ENCODE data around the gene PLPP3.

The PLPP3 gene

DNA sequence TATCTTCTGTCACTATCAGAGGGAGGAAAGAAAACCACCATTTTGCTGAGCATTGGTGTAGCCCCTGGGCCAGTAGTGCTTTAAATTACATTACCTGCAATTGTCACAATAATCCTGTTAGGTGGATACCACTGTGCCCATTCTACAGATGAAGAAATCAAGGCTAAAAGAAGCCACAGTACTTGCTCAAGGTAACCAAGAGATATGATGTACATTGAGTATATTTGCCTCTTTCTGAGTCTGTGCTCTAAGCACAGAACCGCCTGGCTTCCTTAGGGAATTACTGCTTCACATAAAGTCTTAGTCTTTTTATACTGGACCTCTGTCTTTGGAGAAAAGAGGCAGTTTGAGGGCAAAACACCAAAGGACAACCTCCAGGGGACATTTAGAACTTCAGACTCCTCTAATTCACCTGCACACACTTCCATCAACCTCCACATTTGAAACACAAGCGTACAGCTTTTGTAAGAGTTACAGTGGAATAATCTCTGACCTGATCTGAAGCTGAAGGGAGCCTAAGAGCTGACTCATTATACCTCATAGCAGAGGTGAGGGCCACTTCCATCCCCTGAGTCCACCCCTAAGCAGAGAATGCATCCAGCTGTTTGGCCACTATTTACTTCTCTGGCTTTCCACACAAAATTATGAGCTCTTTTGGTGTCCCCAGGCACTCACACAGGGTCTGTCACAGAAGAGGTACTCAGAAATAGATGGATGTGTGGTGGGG lies 61.8 kb downstream of the PLPP3 start:
- DNase-seq: no peak

- DNase-seq: no peak
Observed at GRCh38 chr1:56516539-56517252, 62.7 kb downstream of the PLPP3 start.

DNA sequence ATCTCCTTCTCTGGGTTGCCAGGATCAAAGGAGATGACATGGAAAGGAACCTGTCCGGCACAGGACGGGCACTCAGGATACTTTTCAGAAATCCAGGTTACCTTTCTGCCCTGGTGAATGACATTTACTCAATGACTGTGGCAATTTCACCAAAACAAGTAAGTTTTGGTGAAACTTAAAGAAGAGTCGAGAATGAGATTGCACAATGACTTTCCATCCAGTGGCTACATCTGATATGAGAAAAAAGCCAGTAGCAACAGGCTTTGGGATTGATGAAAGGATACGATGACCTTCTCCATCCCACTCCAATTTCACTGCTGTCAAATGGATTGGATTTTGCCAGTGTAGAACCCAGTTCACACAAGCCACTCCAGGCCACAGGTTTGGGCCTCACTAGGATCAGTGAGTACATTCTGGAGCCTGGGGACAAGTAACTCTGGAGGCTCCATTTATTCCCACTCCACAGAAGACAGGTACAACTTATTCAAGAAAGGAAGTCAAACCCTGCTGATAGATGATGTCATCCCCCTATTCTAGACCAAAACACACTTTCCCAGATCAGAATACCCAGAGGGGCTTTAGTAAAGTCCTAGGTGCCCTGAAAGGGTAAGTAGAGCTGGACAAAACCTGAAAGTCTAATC lies 63.3 kb downstream of the PLPP3 start:
- no peak for DNase-seq

DNA sequence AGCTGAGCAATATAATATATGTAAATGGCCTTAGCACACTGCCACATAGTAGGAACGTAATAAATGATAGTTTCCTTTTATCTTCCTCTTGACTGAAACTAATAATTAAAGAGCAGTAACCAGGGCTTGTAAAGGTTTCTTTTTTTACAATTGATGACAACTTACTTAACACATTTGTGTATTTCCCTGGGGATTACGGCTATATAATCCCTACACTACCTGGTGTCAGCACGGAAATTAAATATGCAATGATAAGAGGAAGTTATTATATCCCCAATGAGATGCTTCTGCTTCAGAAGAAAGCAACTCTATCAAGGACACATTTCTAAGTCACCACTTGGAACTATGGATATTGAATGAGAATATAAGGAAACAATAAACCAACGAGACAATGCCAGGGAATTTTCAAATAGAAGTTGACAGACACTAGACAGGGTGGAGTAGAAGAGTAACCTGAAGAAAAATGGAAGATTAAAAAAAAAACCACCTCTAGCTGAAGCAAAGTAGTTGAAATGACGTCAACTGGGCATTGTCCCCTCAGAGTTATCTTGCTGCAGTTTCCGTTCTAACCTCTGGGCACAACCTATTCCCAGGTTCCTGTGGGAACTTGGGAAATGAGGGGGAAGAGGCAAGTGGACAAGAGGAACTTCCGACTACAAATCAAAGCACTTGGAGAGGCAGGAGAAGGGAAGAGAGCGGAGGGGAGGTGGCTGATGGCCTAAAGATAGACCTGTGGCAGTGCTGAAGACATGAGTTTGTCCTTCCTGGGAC lies 66.5 kb downstream of the PLPP3 start:
- no peak for DNase-seq

DNA sequence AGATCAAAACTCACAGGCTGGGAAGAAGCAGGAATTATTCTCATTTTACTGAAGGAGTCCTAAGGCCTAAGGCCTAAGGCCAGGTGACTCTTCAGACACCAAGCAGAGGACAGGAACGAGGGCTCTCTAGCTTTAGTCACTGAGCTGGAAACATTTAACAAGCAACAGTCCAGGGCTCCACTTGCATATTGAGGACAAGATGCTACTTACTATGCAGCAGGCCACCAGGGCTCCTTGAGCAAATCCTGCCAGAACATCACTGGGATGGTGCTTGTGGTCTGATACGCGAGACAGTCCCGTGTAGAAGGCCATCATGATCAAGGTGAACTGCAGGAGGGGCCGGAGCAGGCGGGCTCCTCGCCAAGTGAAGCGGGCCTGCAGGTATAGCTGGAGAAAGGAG lies 67.6 kb downstream of the PLPP3 start:
- no peak for DNase-seq

GRCh38 chr1:56511364-56511763 lies 68.0 kb downstream of the PLPP3 start:
- no peak for DNase-seq

DNA sequence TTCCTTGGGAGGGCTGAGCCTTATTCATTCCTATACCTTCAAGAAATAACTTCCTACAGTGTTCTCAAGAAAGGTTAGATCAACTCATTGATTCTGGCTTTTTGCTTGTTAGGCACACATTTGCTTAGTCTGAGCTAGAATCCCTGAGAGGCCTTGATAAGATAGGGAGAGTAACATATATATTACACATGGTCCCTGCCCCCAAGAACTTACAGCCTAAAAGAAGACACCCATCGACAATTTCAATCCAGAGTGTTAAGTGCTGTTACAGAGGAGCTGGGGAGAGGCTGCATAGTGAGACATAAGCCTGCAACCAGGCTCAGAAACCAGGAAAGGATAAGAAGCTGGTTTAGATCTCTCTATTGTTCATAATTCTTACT lies 68.7 kb downstream of the PLPP3 start:
- no peak for DNase-seq

- DNase-seq: no peak
Observed at GRCh38 chr1:56509713-56510641, 69.4 kb downstream of the PLPP3 start.

DNA sequence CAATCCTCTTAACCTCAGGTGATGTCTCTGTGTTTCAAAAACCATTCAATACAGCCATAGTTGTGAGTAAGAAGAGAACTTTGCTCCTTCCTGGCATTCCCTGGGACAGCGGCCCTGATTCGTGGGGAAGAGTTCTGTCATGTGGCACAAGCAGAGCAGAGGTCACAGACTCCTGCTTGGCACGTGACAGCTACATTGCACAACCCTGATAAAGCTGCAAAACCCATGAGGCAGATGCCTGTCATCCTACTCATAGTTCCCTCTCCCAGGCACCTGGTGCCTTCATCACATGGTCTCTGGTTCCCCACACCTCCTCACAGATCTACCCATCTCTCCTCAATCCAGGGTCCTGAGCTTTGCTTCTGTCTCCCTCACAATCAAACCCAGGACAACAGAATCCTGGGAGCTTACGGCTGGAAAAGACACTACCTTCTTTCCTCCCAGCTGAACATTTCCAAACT lies 70.8 kb downstream of the PLPP3 start:
- no peak for DNase-seq

GRCh38 chr1:56507925-56508522 lies 71.3 kb downstream of the PLPP3 start:
- DNase-seq: no peak

- no peak for DNase-seq
Observed at GRCh38 chr1:56506951-56507491, 72.3 kb downstream of the PLPP3 start.

GRCh38 chr1:56505792-56506743 lies 73.3 kb downstream of the PLPP3 start:
- DNase-seq: no peak

- no peak for DNase-seq
Observed at GRCh38 chr1:56502700-56503245, 76.6 kb downstream of the PLPP3 start.

DNA sequence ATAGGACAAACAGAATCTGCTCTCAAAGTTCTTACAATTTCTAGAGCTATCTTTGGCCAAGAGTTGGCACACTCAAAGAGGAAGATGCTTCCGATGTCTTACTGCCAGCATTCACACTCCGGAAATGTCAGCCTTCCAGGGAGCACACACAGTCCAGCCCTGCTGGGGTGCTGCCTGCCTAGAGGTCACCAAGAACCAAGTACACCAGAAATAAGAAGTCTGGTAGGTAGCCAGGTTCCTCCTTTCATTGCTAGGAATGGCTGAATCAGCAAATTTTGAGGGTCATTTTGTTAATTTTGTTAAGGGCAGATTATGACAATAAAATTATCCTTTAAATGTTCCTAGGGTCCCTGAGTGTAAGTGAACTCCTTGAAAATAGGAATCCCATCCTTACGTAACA lies 77.5 kb downstream of the PLPP3 start:
- no peak for DNase-seq

- no peak for DNase-seq
Observed at GRCh38 chr1:56501426-56501825, 77.9 kb downstream of the PLPP3 start.

- no peak for DNase-seq
Observed at GRCh38 chr1:56496821-56497772, 82.3 kb downstream of the PLPP3 start.

DNA sequence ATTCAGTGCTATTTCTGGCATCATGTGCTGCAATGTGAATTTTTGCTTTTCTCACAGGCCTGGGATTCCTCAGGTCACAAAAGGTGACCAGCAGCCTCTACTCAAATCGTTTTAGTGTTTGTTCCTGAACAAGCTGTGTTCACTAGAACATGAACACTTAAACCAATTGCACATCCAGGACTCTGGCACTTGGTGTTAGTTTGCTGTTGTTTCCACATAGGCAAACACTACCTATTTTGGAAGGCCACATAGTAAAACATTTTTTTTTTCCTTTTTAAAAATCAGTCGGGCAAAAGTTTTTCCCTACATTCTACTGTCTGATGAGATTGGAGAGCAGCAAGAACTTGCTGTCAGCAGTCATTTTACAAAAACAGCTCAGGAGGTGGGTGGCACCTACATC lies 83.2 kb downstream of the PLPP3 start:
- DNase-seq: no peak

- no peak for DNase-seq
Observed at GRCh38 chr1:56495538-56495937, 83.8 kb downstream of the PLPP3 start.

GRCh38 chr1:56494306-56494705 lies 85.1 kb downstream of the PLPP3 start:
- no peak for DNase-seq
